ENCODE data around the gene SORL1-AS1.

SORL1-AS1 gene

GRCh38 chr11:121439337-121439736, 13.4 kb downstream of the SORL1-AS1 start:
- H3K27me3 ChIP-seq (replicated peaks in 1 of 7) = no peaks in the 10 kb centered on the region
- no peak for TF ChIP-seq CTCF (IDR thresholded peaks at IDR 0.05 in 8 of 11, conservative IDR thresholded peaks at IDR 0.05 in 3 of 11)
- TF ChIP-seq POLR2A (IDR thresholded peaks at IDR 0.05) = no peak
- TF ChIP-seq POLR2AphosphoS5 (IDR thresholded peaks at IDR 0.05) = no peak
- DNase-seq = no peak
- intact Hi-C loops (cut with DNase I; ENCODE audit: low total_unique reads) = no loop called here
- H3K36me3 ChIP-seq = no peaks in the 10 kb centered on the region
- H3K4me1 ChIP-seq = peaks cover 0 to 47% (median 18%) of the 10 kb centered on the region in 6 donors
- no peaks in the 10 kb centered on the region for H3K9me3 ChIP-seq
- H3K27ac ChIP-seq = peak overlapping the region in 2 of 8 donors; percentile 87 to 90
- H3K4me3 ChIP-seq = no peak overlapping the region
- 87 to 97% (median 93%) methylated on average over 4 of the region's 4 CpGs for WGBS, 5 donors

- TF ChIP-seq POLR2AphosphoS5 (IDR thresholded peaks at IDR 0.05) (no peak), POLR2A (IDR thresholded peaks at IDR 0.05) (no peak), CTCF (IDR thresholded peaks at IDR 0.05 in 8 of 11, conservative IDR thresholded peaks at IDR 0.05 in 3 of 11) (no peak)
- Histone ChIP-seq H3K4me3 (peak overlapping the region in 1 of 8 donors; percentile 17), H3K4me1 (peaks cover 0 to 52% (median 18%) of the 10 kb centered on the region in 6 donors), H3K27me3 (replicated peaks in 1 of 7) (no peaks in the 10 kb centered on the region), H3K27ac (peak overlapping the region in 7 of 8 donors; percentile 23 to 90 (median 81)), H3K36me3 (no peaks in the 10 kb centered on the region), H3K9me3 (no peaks in the 10 kb centered on the region)
- 46 to 73% (median 68%) methylated on average over 4 of the region's 4 CpGs for WGBS, 5 donors
- no peak for DNase-seq
- intact Hi-C loops (cut with DNase I; ENCODE audit: low total_unique reads) = no loop called here
These were observed 15.1 kb downstream of the SORL1-AS1 start for GRCh38 chr11:121437686-121438078.

- peak overlapping the region in 1 of 8 donors; percentile 28 for H3K4me3 ChIP-seq
- H3K27me3 ChIP-seq (replicated peaks in 1 of 7) = no peaks in the 10 kb centered on the region
- no peak for TF ChIP-seq POLR2A (IDR thresholded peaks at IDR 0.05)
- TF ChIP-seq POLR2AphosphoS5 (IDR thresholded peaks at IDR 0.05) = no peak
- no peak for TF ChIP-seq CTCF (IDR thresholded peaks at IDR 0.05 in 8 of 11, conservative IDR thresholded peaks at IDR 0.05 in 3 of 11)
- H3K9me3 ChIP-seq = no peaks in the 10 kb centered on the region
- H3K4me1 ChIP-seq = peaks cover 0 to 52% (median 18%) of the 10 kb centered on the region in 6 donors
- DNase-seq = no peak
- H3K27ac ChIP-seq = peak overlapping the region in 7 of 8 donors; percentile 55 to 90 (median 81)
- H3K36me3 ChIP-seq = no peaks in the 10 kb centered on the region
- intact Hi-C loops (cut with DNase I; ENCODE audit: low total_unique reads) = no loop called here
These were observed 15.6 kb downstream of the SORL1-AS1 start for GRCh38 chr11:121437018-121437685.

- Histone ChIP-seq H3K9me3 (no peaks in the 10 kb centered on the region), H3K27ac (peak overlapping the region in 7 of 8 donors; percentile 55 to 90 (median 81)), H3K36me3 (no peaks in the 10 kb centered on the region), H3K4me1 (peaks cover 0 to 52% (median 18%) of the 10 kb centered on the region in 6 donors), H3K27me3 (replicated peaks in 1 of 7) (no peaks in the 10 kb centered on the region), H3K4me3 (peak overlapping the region in 1 of 8 donors; percentile 28)
- WGBS, 5 donors = 51 to 80% (median 62%) methylated on average over 3 of the region's 3 CpGs
- no peak for DNase-seq
- TF ChIP-seq POLR2AphosphoS5 (IDR thresholded peaks at IDR 0.05) (peak in 1 of 3 donors; percentile 57), CTCF (IDR thresholded peaks at IDR 0.05 in 8 of 11, conservative IDR thresholded peaks at IDR 0.05 in 3 of 11) (no peak)
- intact Hi-C loops (cut with DNase I; ENCODE audit: low total_unique reads) = no loop called here
These were observed 16.9 kb downstream of the SORL1-AS1 start for GRCh38 chr11:121435551-121436511.
